NCI-H2107 treated with DMSO at 0.1 percent for 48 hours (cell line): ENCODE results near the gene EEPD1.

Experiments
- DNase-seq: peaks from one replicate; lab custom pipeline; 2025; ENCODE audit not compliant: unreplicated experiment; lab: John Stamatoyannopoulos, UW

Gene EEPD1

DNA sequence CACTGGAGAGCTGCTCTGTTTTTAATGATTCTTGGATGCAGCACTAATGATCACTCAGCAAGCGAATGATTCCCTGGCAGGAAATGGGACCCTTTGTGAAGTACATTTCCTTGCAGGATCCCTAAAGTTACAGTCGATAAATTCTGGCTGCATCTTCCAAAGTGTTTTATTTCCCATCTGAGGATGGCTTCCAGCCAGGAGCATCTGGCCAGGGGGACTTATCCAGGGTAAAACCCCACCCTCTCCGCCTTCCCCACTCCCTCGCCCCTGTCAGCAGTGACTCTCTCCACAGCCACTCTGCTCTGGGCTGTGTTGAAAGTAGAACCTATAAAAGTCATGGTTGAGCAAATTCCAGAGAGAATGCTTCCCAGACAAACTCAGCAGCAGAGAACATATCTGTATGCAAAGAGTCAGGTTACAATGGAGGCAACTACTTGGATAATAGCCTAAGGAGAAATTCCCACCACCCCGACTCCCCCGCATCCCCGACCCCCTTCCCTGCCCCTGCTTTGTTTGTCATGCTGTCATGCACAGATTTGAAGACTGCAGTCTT is 125.6 kb downstream of the EEPD1 start:
- peak; percentile 86 for DNase-seq

DNA sequence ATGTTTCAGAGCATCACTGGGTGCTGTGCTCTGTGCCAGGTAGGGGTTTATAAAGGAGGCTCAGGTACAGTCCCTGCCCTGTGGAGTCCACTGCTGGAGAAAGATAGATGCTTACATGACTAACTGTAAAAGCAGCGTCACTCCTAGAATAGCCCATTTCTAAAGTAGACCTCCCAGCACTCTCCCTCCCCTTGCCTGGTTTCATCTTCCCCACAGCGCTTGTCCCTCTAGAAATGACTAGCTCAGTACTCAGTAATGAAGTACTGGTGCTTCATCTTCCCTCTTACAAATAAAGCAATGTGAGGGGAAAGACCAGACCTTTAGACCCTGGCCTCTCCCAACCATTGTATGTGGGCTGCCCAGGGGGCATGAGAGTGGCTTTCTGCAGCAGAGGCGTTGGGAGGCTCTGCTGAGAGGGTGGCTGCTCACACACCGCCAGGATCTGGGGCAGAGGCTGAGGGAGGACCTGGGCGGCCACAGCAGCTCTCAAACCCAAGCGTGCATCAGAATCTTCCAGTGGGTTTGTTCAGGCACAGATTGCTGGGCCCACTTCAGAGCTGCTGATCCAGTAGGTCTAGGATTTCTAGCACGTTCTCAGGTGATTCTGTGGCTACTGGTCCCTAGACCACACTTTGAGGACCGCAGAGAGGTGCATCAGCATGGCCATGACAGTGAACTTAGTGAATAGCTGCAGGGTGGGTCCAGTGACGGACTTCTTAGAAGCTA is 126.3 kb downstream of the EEPD1 start:
- peak; percentile 66 for DNase-seq

DNA sequence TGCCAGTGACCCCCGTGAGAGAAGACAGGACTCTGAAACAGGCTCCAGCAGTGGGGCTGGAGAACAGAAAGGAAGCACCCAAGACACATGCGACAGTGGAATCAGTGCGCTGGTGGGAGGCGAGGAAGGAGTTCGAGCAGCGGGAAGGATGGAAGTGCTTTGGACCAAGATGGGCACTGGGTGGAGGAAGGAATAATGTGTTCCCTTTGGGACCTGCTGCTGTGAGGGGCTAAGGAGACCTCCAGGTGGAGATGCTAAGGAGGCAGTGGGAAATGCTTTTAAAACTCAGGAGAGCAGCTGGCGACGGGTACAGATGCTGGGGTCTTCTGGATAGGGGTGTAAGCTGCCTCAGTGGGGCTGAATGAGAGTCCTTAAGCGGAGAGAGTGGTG is 126.9 kb downstream of the EEPD1 start:
- no peak for DNase-seq

DNA sequence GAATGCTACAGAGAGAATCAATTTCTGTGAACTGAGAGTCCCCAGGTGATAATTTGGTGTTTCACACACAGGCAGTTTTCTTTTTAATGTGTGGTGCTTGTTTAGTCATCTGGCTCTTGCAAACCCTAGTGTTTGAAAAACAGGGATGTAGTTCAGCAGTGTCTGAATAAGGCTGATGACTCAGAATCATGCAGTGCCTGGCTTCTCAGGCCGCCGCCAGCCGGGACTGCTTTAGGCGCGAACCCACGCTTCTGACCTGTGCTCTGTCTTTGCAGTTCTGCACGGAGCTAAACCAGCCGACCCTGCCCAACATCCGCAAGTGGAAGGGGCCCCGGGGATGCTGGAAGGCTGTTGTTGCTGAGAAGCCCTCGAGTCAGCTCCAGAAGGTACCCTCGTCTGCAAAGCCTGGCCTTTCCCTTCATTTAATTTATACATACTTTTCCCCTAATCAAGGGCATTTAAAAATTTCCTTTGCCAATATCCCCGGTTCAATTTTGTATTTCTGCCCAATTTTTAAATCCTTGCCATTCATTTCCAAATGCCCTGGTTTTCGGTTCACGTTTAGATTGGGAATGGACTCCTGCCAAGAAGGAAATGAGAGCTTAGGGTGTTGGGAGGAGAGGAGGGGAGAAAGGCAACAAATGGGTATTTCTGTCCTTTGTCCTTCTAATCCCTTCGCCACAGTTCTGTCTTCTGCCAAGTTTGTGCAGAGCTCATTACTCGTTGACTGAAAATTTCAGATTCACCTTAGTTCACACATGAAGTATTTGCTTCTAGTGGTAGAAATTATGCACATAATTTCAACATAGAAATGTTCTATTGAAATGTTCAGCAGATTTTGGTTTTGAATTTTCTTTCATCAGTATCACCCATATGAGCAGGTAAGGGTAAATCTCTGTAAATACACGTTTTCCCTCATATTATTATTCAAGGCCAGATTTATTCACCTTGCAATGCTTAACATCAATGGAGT is 128.1 kb downstream of the EEPD1 start:
- peak; percentile 84 for DNase-seq

- no peak for DNase-seq
Observed at GRCh38 chr7:36281945-36282717, 129.1 kb downstream of the EEPD1 start.

DNA sequence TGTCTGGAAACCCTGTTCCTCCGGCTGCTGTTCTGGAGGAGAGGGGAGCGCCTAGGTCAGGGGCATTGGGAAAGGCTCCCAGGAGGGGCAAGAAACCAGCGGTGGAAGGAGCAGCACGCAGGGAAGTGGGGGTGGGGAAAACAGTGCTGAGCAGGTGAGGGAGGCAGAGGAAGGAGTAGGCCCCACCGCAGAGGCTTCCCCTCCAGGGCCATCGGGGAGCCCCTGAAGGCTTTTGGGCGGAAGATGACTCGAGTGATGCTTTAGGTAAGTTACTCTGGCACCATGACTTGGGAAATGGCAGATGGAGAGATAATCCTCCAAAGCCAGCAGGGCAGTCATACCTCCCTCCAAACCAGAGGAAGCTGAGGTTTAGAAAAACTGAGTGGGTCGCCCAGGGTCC is 130.1 kb downstream of the EEPD1 start:
- no peak for DNase-seq

- DNase-seq: no peak
Observed at GRCh38 chr7:36283711-36284130, 130.7 kb downstream of the EEPD1 start.

- no peak for DNase-seq
Observed at GRCh38 chr7:36284456-36285090, 131.5 kb downstream of the EEPD1 start.

DNA sequence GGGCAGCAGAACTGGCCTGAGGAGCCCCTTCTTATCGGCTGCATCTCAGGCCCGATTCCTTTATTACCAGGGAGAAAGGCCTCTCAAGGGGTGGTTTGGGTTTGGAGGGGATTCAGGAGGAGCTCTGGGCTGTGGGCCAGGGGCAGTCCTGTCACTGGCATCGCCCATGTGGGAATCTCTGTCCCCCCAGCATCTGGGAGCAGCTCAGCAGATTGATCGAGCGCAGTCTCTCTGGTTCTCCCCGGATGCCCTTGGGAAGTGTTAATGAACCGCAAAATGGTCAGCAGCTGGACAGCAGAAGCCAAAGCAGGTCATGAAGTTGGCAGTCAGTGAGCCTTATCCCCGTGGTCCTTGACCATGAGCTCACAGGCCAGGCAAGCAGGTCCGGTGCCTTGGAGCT is 132.2 kb downstream of the EEPD1 start:
- DNase-seq: no peak

DNA sequence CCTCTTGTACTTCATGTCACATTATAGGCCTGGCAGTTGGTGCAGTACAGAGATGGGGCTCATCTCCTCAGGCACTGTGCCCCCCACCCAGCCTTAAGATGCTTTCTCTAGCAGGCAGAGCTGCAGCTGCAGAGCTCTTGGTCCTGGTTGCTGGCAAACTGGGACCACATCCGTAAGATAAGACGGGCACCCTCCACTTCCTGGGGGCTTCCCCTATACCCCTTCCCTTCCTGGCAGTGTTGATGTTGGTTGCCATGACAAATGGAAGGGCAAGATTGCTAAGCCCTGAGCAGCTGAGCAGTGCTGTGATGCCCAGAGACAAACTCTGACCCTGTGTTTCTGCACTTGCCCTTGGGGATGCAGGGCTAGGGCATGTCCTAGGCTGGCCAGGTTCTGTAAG is 133.2 kb downstream of the EEPD1 start:
- DNase-seq: no peak

GRCh38 chr7:36286688-36287087 is 133.6 kb downstream of the EEPD1 start:
- DNase-seq: no peak

DNA sequence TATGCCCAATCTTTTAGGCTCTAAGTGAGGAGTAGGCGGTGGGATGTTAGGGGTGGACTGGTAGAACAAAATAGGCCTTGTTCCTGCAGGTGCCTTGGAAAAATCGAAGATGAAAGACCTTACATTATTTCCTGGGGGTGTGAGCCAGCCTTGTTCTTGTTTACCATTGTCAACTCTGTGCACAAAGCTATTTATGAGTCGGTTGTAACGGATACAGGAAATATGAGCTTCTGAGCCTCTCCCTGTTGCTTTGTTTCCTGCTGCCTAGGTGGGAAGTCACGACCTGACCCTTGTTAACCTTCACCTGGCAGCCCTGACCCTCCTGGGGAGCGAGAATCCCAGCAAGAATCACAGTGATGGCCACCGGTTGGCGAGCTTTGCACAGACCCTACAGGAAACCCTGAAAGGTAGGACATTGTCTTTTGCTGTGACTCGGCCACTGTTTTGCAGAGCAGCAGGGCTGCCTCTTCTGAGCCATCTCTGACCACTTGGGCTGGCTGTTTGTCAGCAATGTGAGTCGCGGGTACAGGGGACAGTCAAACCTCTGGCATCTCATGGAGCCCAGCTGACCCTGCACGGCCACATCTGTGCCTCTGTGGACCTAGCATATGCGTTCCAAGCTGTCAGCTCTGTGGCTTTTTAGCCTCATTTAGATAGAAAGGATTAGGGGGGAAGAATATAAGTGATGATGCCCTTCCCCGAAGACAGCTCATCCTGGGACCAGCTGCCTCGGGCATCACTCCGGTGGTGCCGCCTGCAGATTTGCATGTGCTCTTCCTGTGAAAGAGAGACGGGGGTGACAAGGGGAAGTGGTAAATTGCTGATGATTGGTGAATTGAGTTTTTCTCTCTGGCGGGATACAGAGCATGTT is 134.6 kb downstream of the EEPD1 start:
- DNase-seq: peak; percentile 89

DNA sequence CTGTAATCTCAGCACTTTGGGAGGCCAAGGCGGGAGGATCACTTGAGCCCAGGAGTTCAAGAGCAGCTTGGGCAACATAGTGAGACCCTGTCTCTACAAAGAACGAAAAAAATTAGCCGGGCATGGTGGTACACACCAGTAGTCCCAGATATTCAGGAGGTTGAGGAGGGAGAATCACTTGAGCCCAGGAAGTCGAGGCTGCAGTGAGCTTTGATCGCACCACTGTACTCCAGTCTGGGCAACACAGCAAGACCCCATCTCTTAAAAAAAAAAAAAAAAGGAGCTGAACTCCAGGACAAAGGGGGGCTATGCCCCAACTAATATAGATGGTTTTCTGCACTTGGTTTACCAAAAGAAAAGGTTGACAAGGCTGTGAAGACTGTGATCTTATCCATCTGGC is 135.4 kb downstream of the EEPD1 start:
- DNase-seq: no peak

GRCh38 chr7:36289833-36290661 is 137.0 kb downstream of the EEPD1 start:
- no peak for DNase-seq

DNA sequence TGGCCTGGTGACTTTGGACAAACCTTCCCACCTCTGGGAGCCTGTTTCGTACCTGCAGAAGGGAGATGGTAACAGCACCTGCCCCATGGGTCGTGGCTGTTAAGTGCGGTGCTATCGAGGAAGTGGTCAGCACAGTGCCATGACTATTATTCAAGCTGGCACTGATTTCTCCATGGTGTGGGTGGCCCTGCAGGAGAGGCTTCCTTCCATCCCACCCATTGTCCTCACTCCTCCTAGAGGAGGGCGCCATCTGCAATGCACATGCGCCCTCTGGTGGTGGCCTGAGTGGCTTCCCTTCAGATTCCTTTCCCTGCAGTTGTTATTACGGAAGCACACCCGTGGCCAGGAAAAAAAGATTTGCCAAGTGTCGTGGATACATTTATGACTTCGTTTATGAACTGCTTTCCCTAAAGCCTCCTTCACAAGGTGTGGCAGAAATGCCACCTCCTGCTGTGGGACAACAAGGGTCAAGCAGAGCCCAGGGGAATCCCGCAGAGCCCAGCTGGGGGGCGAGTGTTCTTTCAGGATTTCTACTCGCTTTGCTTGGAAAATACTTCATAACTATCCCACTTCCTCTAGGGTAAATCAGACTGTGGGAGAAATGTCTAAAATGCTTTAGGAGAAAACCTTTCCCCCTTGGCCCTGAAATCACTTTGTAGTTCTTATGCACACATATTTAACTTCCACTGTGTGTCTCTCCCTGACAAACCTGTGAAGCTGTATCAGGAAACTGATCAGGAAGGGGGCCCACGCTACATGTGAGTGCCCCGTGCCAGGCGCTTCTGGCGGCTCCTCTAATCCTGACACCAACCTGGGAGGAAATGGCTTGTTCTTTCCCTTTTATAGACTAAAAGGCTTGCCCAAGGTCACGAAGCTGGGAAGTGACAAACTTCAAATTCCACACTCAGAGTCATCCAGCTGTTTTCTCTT is 138.6 kb downstream of the EEPD1 start:
- peak; percentile 72 for DNase-seq

- DNase-seq: no peak
Observed at GRCh38 chr7:36295090-36295489, 142.0 kb downstream of the EEPD1 start.

DNA sequence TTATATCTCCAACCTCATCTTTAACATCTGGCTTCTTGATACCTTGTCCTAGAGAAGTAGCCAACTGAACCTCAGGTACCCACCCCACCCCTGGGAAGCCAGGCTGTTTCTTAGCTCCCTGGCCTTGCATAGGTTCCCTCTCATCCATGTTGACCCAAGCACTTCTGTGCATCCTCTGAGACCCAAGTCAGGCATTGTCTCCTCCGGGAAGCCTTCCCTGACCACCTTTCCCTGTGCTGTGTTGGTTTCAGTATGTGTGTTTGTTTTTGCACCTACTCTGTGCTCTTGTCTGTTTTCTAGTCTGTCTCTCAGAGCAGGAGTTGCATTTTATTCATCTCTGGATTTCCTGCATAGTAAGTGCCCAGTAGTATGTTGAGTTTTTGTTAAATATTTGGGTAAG is 143.2 kb downstream of the EEPD1 start:
- no peak for DNase-seq
